Endothelial cell (in vitro differentiated cells): Measurements from ENCODE around the gene MARCHF10. TPM values are rescaled to one million over a fixed set of nuclear protein-coding genes. Genes with fewer than 3 reads are reported as not detected.

Source experiments
- DNase-seq: peaks from one replicate; pipeline ENCODE4 v3.0.0; 2021; ENCODE audit warnings: low spot score
- H3K27ac Mint-ChIP-seq: one replicate; pipeline ENCODE4 v1.8.0; 2021; ENCODE audit warnings: mixed read lengths, inconsistent platforms; ENCODE audit not compliant: unreplicated experiment
- H3K27me3 Mint-ChIP-seq: one replicate; pipeline ENCODE4 v1.8.0; 2021; ENCODE audit warnings: mild to moderate bottlenecking, moderate library complexity, mixed read lengths, inconsistent platforms; ENCODE audit not compliant: unreplicated experiment
- H3K36me3 Mint-ChIP-seq: one replicate; pipeline ENCODE4 v1.8.0; 2021; ENCODE audit warnings: mild to moderate bottlenecking, low read depth, mixed read lengths, inconsistent platforms; ENCODE audit not compliant: unreplicated experiment
- H3K4me1 Mint-ChIP-seq: one replicate; pipeline ENCODE4 v1.8.0; 2021; ENCODE audit warnings: mild to moderate bottlenecking, mixed read lengths, inconsistent platforms; ENCODE audit not compliant: unreplicated experiment
- H3K4me3 Mint-ChIP-seq: one replicate; pipeline ENCODE4 v1.8.0; 2021; ENCODE audit warnings: mild to moderate bottlenecking, mixed read lengths, inconsistent platforms; ENCODE audit not compliant: unreplicated experiment
- H3K9me3 Mint-ChIP-seq: one replicate; pipeline ENCODE4 v1.8.0; 2021; ENCODE audit warnings: mixed read lengths, inconsistent platforms; ENCODE audit not compliant: unreplicated experiment
- CTCF ChIP-seq: fragments of 200-600 bp; sonication (generic); IDR thresholded peaks from one replicate; pipeline ENCODE4 v1.5.0; 2021; ENCODE audit warnings: antibody characterized with exemption; ENCODE audit not compliant: unreplicated experiment
- long read RNA-seq: library from polyadenylated mRNA; unstranded; transcript quantifications from one replicate; pipeline ENCODE4 v2.0.0, GENCODE V29; 2020; ENCODE audit not compliant: unreplicated experiment
- total RNA-seq: library from RNA; stranded (reverse); fragmentation: NEBNext Ultra II Directional; extraction: Animal tissue kit (Norgen Biotek cat#: 25700); gene quantifications from one replicate; pipeline ENCODE4 v1.2.1, GENCODE V29; 2021; ENCODE audit not compliant: unreplicated experiment

MARCHF10 gene
- total RNA-seq, result not detected
- long read RNA-seq, result 0 reads

- no peaks in the 10 kb centered on the region for H3K36me3 Mint-ChIP-seq
- TF ChIP-seq CTCF, result no peak
- H3K9me3 Mint-ChIP-seq, result no peaks in the 10 kb centered on the region
- H3K4me3 Mint-ChIP-seq, result peak within 1 kb of the TSS; percentile 59
- no peak within 1 kb of the TSS for H3K27ac Mint-ChIP-seq
- H3K4me1 Mint-ChIP-seq, result no peaks in the 10 kb centered on the region
- peak; percentile 21 for DNase-seq
- peaks cover 2% of the 10 kb centered on the region for H3K27me3 Mint-ChIP-seq
These were observed at the start of gene MARCHF10 for GRCh38 chr17:62807812-62808575. MARCHF10 (minus strand) TSS chr17:62808314; CDS start chr17:62801735, 6,579 bp downstream.

GRCh38 chr17:62857526-62857925, 49.4 kb upstream of the MARCHF10 start:
- H3K36me3 Mint-ChIP-seq, result no peaks in the 10 kb centered on the region
- H3K4me1 Mint-ChIP-seq, result no peaks in the 10 kb centered on the region
- no peak for TF ChIP-seq CTCF
- H3K27me3 Mint-ChIP-seq, result peaks cover 1% of the 10 kb centered on the region
- no peak for DNase-seq
- no peaks in the 10 kb centered on the region for H3K9me3 Mint-ChIP-seq
- no peak overlapping the region for H3K27ac Mint-ChIP-seq
- no peak overlapping the region for H3K4me3 Mint-ChIP-seq

- H3K9me3 Mint-ChIP-seq, result no peaks in the 10 kb centered on the region
- H3K36me3 Mint-ChIP-seq, result no peaks in the 10 kb centered on the region
- H3K4me3 Mint-ChIP-seq, result no peak overlapping the region
- H3K27ac Mint-ChIP-seq, result no peak overlapping the region
- DNase-seq, result no peak
- H3K27me3 Mint-ChIP-seq, result peaks cover 1% of the 10 kb centered on the region
- TF ChIP-seq CTCF, result no peak
- H3K4me1 Mint-ChIP-seq, result no peaks in the 10 kb centered on the region
These were observed 48.5 kb upstream of the MARCHF10 start for GRCh38 chr17:62856594-62856993.

GRCh38 chr17:62855156-62855555, 47.0 kb upstream of the MARCHF10 start:
- Mint-ChIP-seq H3K9me3 (no peaks in the 10 kb centered on the region), H3K27me3 (peaks cover 1% of the 10 kb centered on the region), H3K4me3 (no peak overlapping the region), H3K27ac (no peak overlapping the region), H3K36me3 (no peaks in the 10 kb centered on the region), H3K4me1 (no peaks in the 10 kb centered on the region)
- no peak for TF ChIP-seq CTCF
- DNase-seq, result no peak

- H3K4me1 Mint-ChIP-seq, result no peaks in the 10 kb centered on the region
- no peak overlapping the region for H3K4me3 Mint-ChIP-seq
- no peaks in the 10 kb centered on the region for H3K36me3 Mint-ChIP-seq
- DNase-seq, result no peak
- TF ChIP-seq CTCF, result no peak
- no peaks in the 10 kb centered on the region for H3K9me3 Mint-ChIP-seq
- H3K27ac Mint-ChIP-seq, result no peak overlapping the region
- H3K27me3 Mint-ChIP-seq, result peaks cover 1% of the 10 kb centered on the region
These were observed 46.1 kb upstream of the MARCHF10 start for GRCh38 chr17:62854098-62854680.
